ENCODE data around the gene TIFAB.

Gene TIFAB

GRCh38 chr5:135437796-135438560 lies 14.2 kb downstream of the TIFAB start:
- Histone ChIP-seq H3K27me3 (ENCODE audit: insufficient read depth, low read depth, severe bottlenecking) (no peaks in the 10 kb centered on the region), H3K36me3 (no peaks in the 10 kb centered on the region), H3K4me3 (ENCODE audit: low read depth, low read length) (no peak overlapping the region), H3K9me3 (ENCODE audit: severe bottlenecking) (no peaks in the 10 kb centered on the region), H3K27ac (no peak overlapping the region)
- no peak for TF ChIP-seq CTCF (IDR thresholded peaks at IDR 0.05; ENCODE audit: low read depth, low read length)
- DNase-seq, result no peak

DNA sequence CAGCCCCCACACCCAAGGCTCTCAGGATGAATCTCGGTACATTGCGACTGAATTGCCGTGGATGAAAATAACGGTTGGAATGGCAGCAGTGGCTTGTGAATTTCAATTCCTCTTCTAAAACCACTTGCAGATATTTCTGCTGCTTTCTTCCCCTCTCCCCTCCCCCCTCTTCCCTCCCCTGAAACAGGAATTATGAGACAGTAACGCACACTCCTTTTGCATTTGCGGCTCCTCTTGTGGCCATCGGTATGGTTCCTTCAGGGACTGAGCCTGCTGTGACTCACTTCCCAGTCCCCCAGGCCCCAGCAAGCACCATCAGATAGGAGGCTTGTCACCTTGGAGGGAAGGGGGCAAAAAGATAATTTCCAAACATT lies 14.7 kb downstream of the TIFAB start:
- H3K36me3 ChIP-seq, result no peaks in the 10 kb centered on the region
- no peak for TF ChIP-seq CTCF (IDR thresholded peaks at IDR 0.05; ENCODE audit: low read depth, low read length)
- no peak for DNase-seq
- no peaks in the 10 kb centered on the region for H3K27me3 ChIP-seq (ENCODE audit: insufficient read depth, low read depth, severe bottlenecking)
- H3K9me3 ChIP-seq (ENCODE audit: severe bottlenecking), result no peaks in the 10 kb centered on the region
- H3K27ac ChIP-seq, result no peak overlapping the region
- H3K4me3 ChIP-seq (ENCODE audit: low read depth, low read length), result no peak overlapping the region

DNA sequence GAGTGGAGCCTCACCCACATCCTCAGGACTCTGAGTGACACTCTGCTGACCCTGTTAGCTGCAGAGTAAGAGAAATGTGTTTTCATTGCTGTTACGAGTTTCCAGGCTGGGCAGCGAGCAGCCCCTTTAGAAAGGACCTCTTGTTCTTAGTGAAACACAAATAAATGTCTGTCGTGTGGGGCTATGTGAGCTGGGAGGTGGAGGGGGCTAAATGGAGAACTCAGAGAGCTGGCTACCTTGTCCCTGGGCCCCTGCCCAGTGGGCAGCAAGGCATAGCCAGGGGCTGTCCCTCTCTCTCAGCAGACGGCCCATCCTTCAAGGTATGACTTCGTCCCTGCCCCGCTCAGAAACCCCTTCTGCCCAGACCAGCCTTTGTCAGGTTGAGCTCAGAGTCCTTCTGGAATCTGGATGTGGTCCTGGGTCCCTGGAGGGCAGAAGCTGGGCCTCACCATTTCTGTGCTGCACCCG lies 15.2 kb downstream of the TIFAB start:
- Histone ChIP-seq H3K27me3 (ENCODE audit: insufficient read depth, low read depth, severe bottlenecking) (no peaks in the 10 kb centered on the region), H3K4me3 (ENCODE audit: low read depth, low read length) (no peak overlapping the region), H3K36me3 (no peaks in the 10 kb centered on the region), H3K27ac (no peak overlapping the region), H3K9me3 (ENCODE audit: severe bottlenecking) (no peaks in the 10 kb centered on the region)
- DNase-seq, result no peak
- no peak for TF ChIP-seq CTCF (IDR thresholded peaks at IDR 0.05; ENCODE audit: low read depth, low read length)

- TF ChIP-seq CTCF (IDR thresholded peaks at IDR 0.05; ENCODE audit: low read depth, low read length), result no peak
- Histone ChIP-seq H3K27me3 (ENCODE audit: insufficient read depth, low read depth, severe bottlenecking) (no peaks in the 10 kb centered on the region), H3K36me3 (no peaks in the 10 kb centered on the region), H3K4me3 (ENCODE audit: low read depth, low read length) (no peak overlapping the region), H3K27ac (no peak overlapping the region), H3K9me3 (ENCODE audit: severe bottlenecking) (no peaks in the 10 kb centered on the region)
- no peak for DNase-seq
Measured at GRCh38 chr5:135435467-135436330, 16.5 kb downstream of the TIFAB start.

GRCh38 chr5:135434591-135435466 lies 17.3 kb downstream of the TIFAB start:
- Histone ChIP-seq H3K27me3 (ENCODE audit: insufficient read depth, low read depth, severe bottlenecking) (no peaks in the 10 kb centered on the region), H3K9me3 (ENCODE audit: severe bottlenecking) (no peaks in the 10 kb centered on the region), H3K36me3 (no peaks in the 10 kb centered on the region), H3K4me3 (ENCODE audit: low read depth, low read length) (no peak overlapping the region), H3K27ac (no peak overlapping the region)
- no peak for DNase-seq
- no peak for TF ChIP-seq CTCF (IDR thresholded peaks at IDR 0.05; ENCODE audit: low read depth, low read length)
